Measurements from ENCODE around the gene ATE1. TPM values are rescaled to one million over a fixed set of nuclear protein-coding genes. Genes with fewer than 3 reads are reported as not detected.

Gene ATE1
- total and polyA plus RNA-seq, 2 of the 4 experiments (the other 2 are of a cell fraction), result 6.4 to 27.8 TPM

DNA sequence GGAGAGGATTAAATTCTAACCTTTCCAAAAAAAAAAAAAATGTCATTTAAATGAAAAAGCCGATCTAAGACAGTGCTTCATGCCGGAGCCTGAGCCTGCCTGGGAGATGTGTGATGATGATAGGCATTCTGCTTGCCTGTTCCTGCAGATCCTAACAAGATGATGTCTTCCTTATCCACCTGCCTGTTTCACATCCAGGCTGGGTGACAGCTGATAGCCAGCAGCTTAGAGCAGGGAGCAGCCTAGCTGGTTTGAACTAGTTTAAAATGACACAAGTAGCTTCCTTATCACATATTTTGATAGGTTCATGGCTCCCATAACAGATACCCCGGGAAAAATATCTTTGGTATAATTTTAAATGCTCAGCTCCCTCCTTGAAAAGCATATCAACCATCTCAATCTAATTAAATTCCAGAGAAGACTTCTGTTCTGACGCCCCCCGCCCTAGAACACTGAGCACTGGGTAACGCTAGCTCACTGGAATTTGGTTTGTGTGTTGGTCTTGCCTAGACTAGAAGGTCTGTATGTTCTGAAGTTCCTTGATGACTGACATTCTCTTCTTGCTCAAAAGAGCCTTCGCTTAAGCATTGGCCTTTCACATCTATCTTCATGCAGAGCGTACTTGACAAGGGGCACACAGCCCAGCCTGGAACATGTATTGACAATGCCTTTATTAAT is 232.7 kb downstream of the ATE1 start:
- WGBS, 2 experiments (ENCODE audit: extremely low coverage in 2 of 2, insufficient read length in 1 of 2), result 80% methylated on average over 1 of the region's 8 CpGs; no CpG with 5 or more reads in 1 of the 2 experiments
- Histone ChIP-seq H3K56ac (ENCODE audit: extremely low read depth, insufficient read depth, low read length) (no peak overlapping the region), H2AFZ (replicated peaks; ENCODE audit: low read length, poor library complexity) (no peak overlapping the region), H2AK5ac (ENCODE audit: low read depth, low read length) (no peak overlapping the region), H3K18ac (ENCODE audit: low read depth, low read length) (no peak overlapping the region), H4K5ac (ENCODE audit: low read depth, low read length) (no peak overlapping the region), H4K20me1 (ENCODE audit: insufficient read depth, low read length) (no peaks in the 10 kb centered on the region), H3K9me3 (ENCODE audit: control insufficient read depth, insufficient read depth, low read length) (peaks cover 8% of the 10 kb centered on the region), H2AK9ac (replicated peaks; ENCODE audit: low read depth, low read length, poor library complexity) (no peak overlapping the region), H2BK15ac (ENCODE audit: low read depth, low read length) (no peak overlapping the region), H4K8ac (ENCODE audit: low read depth in 2 of 2, low read length in 2 of 2) (no peak overlapping the region), H3K27me3 (ENCODE audit: control insufficient read depth, insufficient read depth, low read length) (no peaks in the 10 kb centered on the region), H3K14ac (replicated peaks; ENCODE audit: low read depth, low read length) (no peak overlapping the region), H3K9ac (ENCODE audit: low read depth, low read length) (no peak overlapping the region), H3K27ac (ENCODE audit: insufficient read depth, low read length) (no peak overlapping the region), H3K36me3 (ENCODE audit: control insufficient read depth, insufficient read depth, low read length) (no peaks in the 10 kb centered on the region), H3K4me2 (ENCODE audit: low read depth, low read length) (no peak overlapping the region), H3K9me1 (ENCODE audit: insufficient read depth, low read length) (no peaks in the 10 kb centered on the region), H3K79me1 (ENCODE audit: low read depth in 1 of 2, low read length in 2 of 2) (no peaks in the 10 kb centered on the region), H2BK120ac (ENCODE audit: low read depth, low read length) (no peak overlapping the region), H4K91ac (ENCODE audit: insufficient read depth, low read depth, low read length) (no peak overlapping the region), H2BK20ac (ENCODE audit: low read depth, low read length) (no peak overlapping the region), H3K4ac (ENCODE audit: low read depth, low read length) (no peak overlapping the region), H2BK5ac (ENCODE audit: low read depth, low read length, poor library complexity, severe bottlenecking) (no peak overlapping the region), H3K4me3 (ENCODE audit: insufficient read depth, low read depth, low read length) (no peak overlapping the region), H3K4me1 (ENCODE audit: control insufficient read depth, insufficient read depth, low read length) (no peaks in the 10 kb centered on the region), H3K23ac (ENCODE audit: low read depth, low read length) (no peak overlapping the region)
- ATAC-seq (ENCODE audit: low read depth) (no peak), DNase-seq (no peak)
- ChIA-PET POLR2A (ENCODE audit: unreplicated experiment) (no interaction called here), CTCF (no interaction called here)
- dilution Hi-C loops (cut with HindIII; ENCODE audit: low sequenced_read_pairs, unreplicated experiment), result no loop called here
- intact Hi-C loops (cut with micrococcal nuclease), result no loop called here
- TF ChIP-seq RCOR1 (IDR thresholded peaks at IDR 0.05; ENCODE audit: insufficient replicate concordance, low read length) (no peak), CEBPB (IDR thresholded peaks at IDR 0.05; ENCODE audit: low read depth, low read length) (no peak), NFE2L2 (IDR thresholded peaks at IDR 0.05; ENCODE audit: low read depth, low read length) (no peak), FOS (IDR thresholded peaks at IDR 0.05; ENCODE audit: low read depth, low read length) (no peak), RFX5 (IDR thresholded peaks at IDR 0.05; ENCODE audit: low read depth, low read length) (no peak), CHD1 (IDR thresholded peaks at IDR 0.05; ENCODE audit: low read depth, low read length) (no peak), POLR2A (IDR thresholded peaks at IDR 0.05; ENCODE audit: low read depth, low read length) (no peak)
- TF ChIP-seq, protein P1, sequence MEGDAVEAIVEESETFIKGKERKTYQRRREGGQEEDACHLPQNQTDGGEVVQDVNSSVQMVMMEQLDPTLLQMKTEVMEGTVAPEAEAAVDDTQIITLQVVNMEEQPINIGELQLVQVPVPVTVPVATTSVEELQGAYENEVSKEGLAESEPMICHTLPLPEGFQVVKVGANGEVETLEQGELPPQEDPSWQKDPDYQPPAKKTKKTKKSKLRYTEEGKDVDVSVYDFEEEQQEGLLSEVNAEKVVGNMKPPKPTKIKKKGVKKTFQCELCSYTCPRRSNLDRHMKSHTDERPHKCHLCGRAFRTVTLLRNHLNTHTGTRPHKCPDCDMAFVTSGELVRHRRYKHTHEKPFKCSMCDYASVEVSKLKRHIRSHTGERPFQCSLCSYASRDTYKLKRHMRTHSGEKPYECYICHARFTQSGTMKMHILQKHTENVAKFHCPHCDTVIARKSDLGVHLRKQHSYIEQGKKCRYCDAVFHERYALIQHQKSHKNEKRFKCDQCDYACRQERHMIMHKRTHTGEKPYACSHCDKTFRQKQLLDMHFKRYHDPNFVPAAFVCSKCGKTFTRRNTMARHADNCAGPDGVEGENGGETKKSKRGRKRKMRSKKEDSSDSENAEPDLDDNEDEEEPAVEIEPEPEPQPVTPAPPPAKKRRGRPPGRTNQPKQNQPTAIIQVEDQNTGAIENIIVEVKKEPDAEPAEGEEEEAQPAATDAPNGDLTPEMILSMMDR (conservative IDR thresholded peaks at IDR 0.05; ENCODE audit: low read depth, low read length), result no peak
- TF ChIP-seq, protein P2, sequence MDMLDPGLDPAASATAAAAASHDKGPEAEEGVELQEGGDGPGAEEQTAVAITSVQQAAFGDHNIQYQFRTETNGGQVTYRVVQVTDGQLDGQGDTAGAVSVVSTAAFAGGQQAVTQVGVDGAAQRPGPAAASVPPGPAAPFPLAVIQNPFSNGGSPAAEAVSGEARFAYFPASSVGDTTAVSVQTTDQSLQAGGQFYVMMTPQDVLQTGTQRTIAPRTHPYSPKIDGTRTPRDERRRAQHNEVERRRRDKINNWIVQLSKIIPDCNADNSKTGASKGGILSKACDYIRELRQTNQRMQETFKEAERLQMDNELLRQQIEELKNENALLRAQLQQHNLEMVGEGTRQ (IDR thresholded peaks at IDR 0.05; ENCODE audit: low read depth, low read length), result no peak
- BruUV-seq (replicated peaks), result no TSS peak
- in situ Hi-C loops (cut with MboI; ENCODE audit: low sequenced_read_pairs), result no loop called here
